NB4 (cell line): ENCODE results near the gene PRSS21.

ENCODE experiments used
- MYC ChIP-seq: IDR thresholded peaks from 2 replicates; pipeline ENCODE4 v1.6.1; 2011; ENCODE audit warnings: low read depth, low read length
- POLR2A ChIP-seq: IDR thresholded peaks from 2 replicates; pipeline ENCODE4 v1.6.1; 2011; ENCODE audit warnings: mild to moderate bottlenecking; ENCODE audit not compliant: insufficient read length; ENCODE audit errors: extremely low read depth
- TF ChIP-seq, protein P1 (sequence below): IDR thresholded peaks from one replicate; pipeline ENCODE4 v1.5.1; 2012; ENCODE audit warnings: low read depth, low read length

DNA sequence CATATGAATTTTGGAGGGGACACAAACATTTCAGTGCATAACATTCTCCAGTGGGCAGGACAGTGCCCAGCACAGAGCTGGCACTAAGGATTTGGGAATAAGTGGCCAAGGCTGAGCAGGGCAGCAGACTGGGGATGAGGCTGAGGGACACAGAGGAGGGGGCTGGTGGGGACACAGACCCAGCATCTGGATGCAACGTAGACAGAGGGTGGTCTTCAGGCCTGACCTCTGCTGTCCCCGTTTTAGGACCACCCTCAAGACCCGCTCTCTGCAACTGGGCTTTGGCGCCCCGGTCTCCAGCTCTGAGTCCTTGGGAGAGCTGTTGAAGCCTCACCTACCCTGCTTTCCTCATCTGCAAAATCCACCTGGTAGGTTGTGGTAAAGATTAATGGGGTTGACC, 26.4 kb upstream of the PRSS21 start:
- TF ChIP-seq MYC (no peak), POLR2A (no peak)
- TF ChIP-seq, protein P1, sequence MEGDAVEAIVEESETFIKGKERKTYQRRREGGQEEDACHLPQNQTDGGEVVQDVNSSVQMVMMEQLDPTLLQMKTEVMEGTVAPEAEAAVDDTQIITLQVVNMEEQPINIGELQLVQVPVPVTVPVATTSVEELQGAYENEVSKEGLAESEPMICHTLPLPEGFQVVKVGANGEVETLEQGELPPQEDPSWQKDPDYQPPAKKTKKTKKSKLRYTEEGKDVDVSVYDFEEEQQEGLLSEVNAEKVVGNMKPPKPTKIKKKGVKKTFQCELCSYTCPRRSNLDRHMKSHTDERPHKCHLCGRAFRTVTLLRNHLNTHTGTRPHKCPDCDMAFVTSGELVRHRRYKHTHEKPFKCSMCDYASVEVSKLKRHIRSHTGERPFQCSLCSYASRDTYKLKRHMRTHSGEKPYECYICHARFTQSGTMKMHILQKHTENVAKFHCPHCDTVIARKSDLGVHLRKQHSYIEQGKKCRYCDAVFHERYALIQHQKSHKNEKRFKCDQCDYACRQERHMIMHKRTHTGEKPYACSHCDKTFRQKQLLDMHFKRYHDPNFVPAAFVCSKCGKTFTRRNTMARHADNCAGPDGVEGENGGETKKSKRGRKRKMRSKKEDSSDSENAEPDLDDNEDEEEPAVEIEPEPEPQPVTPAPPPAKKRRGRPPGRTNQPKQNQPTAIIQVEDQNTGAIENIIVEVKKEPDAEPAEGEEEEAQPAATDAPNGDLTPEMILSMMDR: no peak
